Chondrocyte (in vitro differentiated cells): ENCODE measurements around the gene UBE2Q2. TPM values are rescaled to one million over a fixed set of nuclear protein-coding genes. Genes with fewer than 3 reads are reported as not detected.
A peak's percentile ranks its signal among the peaks of the same experiment; 100 is the strongest.
"Not testable (repeated sequence)": the region's sequence is repeated elsewhere in the genome, so short reads cannot be mapped to it uniquely, and the experiment has no call there.

ENCODE experiments used
- DNase-seq: peaks from one replicate; pipeline ENCODE4 v3.0.0; 2021; ENCODE audit warnings: mixed read lengths, low spot score
- H3K27ac Mint-ChIP-seq: one replicate; pipeline ENCODE4 v1.8.0; 2021; ENCODE audit warnings: mild to moderate bottlenecking, moderate library complexity, mixed read lengths; ENCODE audit not compliant: unreplicated experiment
- H3K27me3 Mint-ChIP-seq: 2 replicates; pipeline ENCODE4 v1.8.0; 2021; ENCODE audit warnings: low read depth, mixed read lengths
- H3K36me3 Mint-ChIP-seq: 2 replicates; pipeline ENCODE4 v1.8.0; 2021; ENCODE audit warnings: low read depth, mixed read lengths
- H3K4me1 Mint-ChIP-seq: 2 replicates; pipeline ENCODE4 v1.8.0; 2021; ENCODE audit warnings: low read depth, mild to moderate bottlenecking, mixed read lengths
- H3K4me3 Mint-ChIP-seq: one replicate; pipeline ENCODE4 v1.8.0; 2021; ENCODE audit warnings: mild to moderate bottlenecking, moderate library complexity, mixed read lengths; ENCODE audit not compliant: unreplicated experiment
- H3K9me3 Mint-ChIP-seq: 2 replicates; pipeline ENCODE4 v1.8.0; 2021; ENCODE audit warnings: low read depth, mixed read lengths
- total RNA-seq: library from RNA; stranded (reverse); gene quantifications from 3 replicates; pipeline ENCODE4 v1.2.1, GENCODE V29; 2021
- TF ChIP-seq, protein P1 (sequence below): fragments of 200-600 bp; sonication (generic); IDR thresholded peaks from 2 replicates; pipeline ENCODE4 v1.5.0; 2021; ENCODE audit warnings: antibody characterized with exemption, mild to moderate bottlenecking, moderate library complexity

The UBE2Q2 gene
- total RNA-seq, 1 donor from 2014 or later: 62.1 TPM

DNA sequence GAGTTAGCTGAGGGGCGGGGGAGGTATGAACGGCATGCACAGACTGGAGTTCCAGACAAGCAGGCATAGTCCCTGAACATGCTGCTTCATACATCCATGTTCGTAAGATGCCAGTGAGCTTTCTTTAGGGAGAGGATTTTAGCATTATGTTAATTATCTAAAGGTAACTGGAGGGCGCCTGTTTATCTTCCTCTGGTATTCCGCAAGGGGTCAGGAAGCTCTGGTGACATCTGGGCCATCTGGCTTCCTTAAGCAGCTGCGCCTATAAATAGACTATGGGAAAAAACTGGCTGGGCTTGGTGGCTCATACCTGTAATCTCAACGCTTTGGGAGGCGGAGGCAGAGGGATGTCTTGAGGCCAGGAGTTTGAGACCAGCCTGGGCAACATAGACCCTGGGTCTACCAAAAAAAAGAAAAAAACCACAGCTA is 58.9 kb downstream of the UBE2Q2 start:
- Mint-ChIP-seq H3K27me3 (no peaks in the 10 kb centered on the region), H3K9me3 (no peaks in the 10 kb centered on the region), H3K4me3 (no peak overlapping the region), H3K36me3 (peaks cover 8% of the 10 kb centered on the region), H3K27ac (peak overlapping the region; percentile 81), H3K4me1 (peaks cover 39% of the 10 kb centered on the region)
- TF ChIP-seq, protein P1, sequence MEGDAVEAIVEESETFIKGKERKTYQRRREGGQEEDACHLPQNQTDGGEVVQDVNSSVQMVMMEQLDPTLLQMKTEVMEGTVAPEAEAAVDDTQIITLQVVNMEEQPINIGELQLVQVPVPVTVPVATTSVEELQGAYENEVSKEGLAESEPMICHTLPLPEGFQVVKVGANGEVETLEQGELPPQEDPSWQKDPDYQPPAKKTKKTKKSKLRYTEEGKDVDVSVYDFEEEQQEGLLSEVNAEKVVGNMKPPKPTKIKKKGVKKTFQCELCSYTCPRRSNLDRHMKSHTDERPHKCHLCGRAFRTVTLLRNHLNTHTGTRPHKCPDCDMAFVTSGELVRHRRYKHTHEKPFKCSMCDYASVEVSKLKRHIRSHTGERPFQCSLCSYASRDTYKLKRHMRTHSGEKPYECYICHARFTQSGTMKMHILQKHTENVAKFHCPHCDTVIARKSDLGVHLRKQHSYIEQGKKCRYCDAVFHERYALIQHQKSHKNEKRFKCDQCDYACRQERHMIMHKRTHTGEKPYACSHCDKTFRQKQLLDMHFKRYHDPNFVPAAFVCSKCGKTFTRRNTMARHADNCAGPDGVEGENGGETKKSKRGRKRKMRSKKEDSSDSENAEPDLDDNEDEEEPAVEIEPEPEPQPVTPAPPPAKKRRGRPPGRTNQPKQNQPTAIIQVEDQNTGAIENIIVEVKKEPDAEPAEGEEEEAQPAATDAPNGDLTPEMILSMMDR: no peak
- DNase-seq: no peak

DNA sequence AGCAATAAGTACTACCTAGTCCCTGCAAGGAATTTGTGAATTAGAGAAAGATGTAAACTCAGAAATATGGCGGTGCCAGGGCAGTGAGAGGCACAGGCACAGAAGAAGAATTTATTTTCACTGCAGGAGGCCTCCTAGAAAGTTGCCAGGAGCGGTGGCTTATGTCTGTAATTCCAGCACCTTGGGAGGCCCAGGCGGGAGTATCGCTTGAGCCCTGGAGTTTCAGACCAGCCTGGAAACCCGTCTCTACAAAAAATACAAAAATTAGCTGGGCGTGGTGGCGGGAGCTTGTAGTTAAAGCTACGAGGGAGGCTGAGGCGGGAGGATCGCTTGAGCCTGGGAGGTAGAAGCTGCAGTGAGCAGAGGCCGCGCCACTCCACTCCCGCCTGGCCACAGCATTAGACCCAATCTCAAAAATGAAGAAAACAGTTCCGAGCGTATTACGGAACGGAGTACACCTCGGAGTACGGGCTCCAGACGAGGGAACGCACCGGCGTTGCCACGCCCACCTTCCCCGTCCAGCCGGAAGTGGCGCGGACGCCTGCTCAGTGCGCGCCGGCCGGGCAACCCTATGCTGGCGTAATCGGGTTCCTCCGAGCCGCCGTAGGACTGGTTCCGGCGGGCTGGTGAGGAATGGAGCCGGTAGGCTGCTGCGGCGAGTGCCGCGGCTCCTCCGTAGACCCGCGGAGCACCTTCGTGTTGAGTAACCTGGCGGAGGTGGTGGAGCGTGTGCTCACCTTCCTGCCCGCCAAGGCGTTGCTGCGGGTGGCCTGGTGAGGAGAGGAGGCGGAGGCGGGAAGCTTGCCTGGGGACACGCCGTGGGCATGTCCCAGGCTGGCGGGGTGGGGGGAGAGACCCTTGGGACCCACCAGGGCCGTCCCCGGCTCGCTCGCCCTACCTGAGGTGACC is 60.3 kb downstream of the UBE2Q2 start, which contains the start of gene FBXO22:
FBXO22 (plus strand) TSS at position 548 of the 909 bp plus-strand sequence; CDS start at position 634, 86 bp downstream.
- Mint-ChIP-seq H3K36me3 (peaks cover 5% of the 10 kb centered on the region), H3K4me1 (peaks cover 39% of the 10 kb centered on the region), H3K27ac (peak within 1 kb of the TSS; percentile 98), H3K27me3 (no peaks in the 10 kb centered on the region), H3K4me3 (peak within 1 kb of the TSS; percentile 98), H3K9me3 (no peaks in the 10 kb centered on the region)
- DNase-seq: peak; percentile 98
- TF ChIP-seq, protein P1: no peak

DNA sequence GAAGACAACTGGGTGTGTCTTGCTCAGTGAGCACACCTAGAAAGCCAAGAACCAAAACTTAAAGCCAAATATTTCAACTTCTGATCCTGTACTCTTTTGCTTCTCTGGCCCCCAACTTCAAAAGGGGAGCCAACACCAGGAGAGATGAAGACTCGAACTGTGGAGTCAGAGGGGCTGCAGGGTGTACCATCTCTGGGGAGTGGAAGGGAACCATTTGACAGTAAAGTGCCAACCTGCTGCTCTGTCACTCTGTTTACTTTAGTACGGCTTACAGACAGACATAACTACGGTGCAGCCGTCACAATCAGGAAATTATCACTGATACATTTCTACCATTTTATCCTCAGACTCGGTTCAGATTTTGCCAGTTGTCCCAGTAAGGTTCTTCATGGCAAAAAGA is 62.0 kb downstream of the UBE2Q2 start:
- Mint-ChIP-seq H3K9me3 (peaks cover 1% of the 10 kb centered on the region), H3K4me1 (peaks cover 39% of the 10 kb centered on the region), H3K4me3 (peak overlapping the region; percentile 98), H3K27me3 (no peaks in the 10 kb centered on the region), H3K36me3 (peaks cover 14% of the 10 kb centered on the region), H3K27ac (peak overlapping the region; percentile 36)
- TF ChIP-seq, protein P1: no peak
- DNase-seq: no peak

DNA sequence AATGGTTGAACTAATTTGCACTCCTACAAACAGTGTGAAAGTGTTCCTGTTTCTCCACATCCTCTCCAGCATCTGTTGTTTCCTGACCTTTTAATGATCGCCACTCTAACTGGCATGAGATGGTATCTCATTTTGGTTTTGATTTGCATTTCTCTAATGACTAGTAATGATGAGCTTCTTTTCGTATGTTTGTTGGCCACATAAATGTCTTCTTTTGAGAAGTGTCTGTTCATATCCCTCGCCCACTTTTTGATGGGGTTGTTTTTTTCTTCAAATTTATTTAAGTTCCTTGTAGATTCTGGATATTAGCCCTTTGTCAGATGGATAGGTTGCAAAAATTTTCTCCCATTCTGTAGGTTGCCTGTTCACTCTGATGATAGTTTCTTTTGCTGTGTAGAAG is 67.1 kb downstream of the UBE2Q2 start:
- Mint-ChIP-seq H3K36me3 (peaks cover 49% of the 10 kb centered on the region), H3K9me3 (peaks cover 29% of the 10 kb centered on the region), H3K4me1 (peaks cover 11% of the 10 kb centered on the region)
- not testable (repeated sequence) for H3K4me3 Mint-ChIP-seq, DNase-seq, H3K27me3 Mint-ChIP-seq, H3K27ac Mint-ChIP-seq

DNA sequence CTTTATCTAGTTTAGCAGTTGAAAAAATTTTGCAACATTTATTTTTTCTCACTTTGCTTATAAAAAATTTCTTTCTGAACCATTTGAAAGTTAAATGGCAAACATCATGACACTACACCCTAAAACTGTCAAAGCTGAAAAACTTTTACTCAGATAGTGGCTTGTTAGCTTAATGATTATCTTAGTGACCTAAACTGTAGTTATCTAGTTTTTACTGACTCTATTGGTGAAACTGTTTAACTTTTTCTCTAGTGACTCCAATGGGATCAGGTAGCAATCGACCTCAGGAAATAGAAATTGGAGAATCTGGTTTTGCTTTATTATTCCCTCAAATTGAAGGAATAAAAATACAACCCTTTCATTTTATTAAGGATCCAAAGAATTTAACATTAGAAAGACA is 73.7 kb downstream of the UBE2Q2 start:
- peaks cover 13% of the 10 kb centered on the region for H3K4me1 Mint-ChIP-seq
- H3K27ac Mint-ChIP-seq: no peak overlapping the region
- H3K36me3 Mint-ChIP-seq: peaks cover 33% of the 10 kb centered on the region
- TF ChIP-seq, protein P1: no peak
- H3K9me3 Mint-ChIP-seq: peaks cover 11% of the 10 kb centered on the region
- DNase-seq: no peak
- no peaks in the 10 kb centered on the region for H3K27me3 Mint-ChIP-seq
- no peak overlapping the region for H3K4me3 Mint-ChIP-seq
